Fibroblast of skin of left quadriceps (primary cell): ENCODE data around the gene KCNH1.
A peak's percentile ranks its signal among the peaks of the same experiment; 100 is the strongest.

Source experiments
- DNase-seq, 2 experiments: peaks; one replicate each; pipeline ENCODE4 v3.0.0-alpha.2; 2013; ENCODE audit warnings: low read depth in 2 of 2

The KCNH1 gene

GRCh38 chr1:211133836-211134669, at the start of gene KCNH1:
KCNH1 (minus strand) TSS chr1:211134148; CDS start chr1:211133945, 203 bp downstream.
- peak; percentile 52 to 57 for DNase-seq

GRCh38 chr1:211182746-211183145, 48.8 kb upstream of the KCNH1 start:
- no peak for DNase-seq

- no peak for DNase-seq
Observed at GRCh38 chr1:211174375-211174774, 40.4 kb upstream of the KCNH1 start.

- no peak for DNase-seq
Observed at GRCh38 chr1:211172657-211173056, 38.7 kb upstream of the KCNH1 start.

GRCh38 chr1:211169353-211169752, 35.4 kb upstream of the KCNH1 start:
- DNase-seq, result no peak

- DNase-seq, result no peak
Observed at GRCh38 chr1:211158866-211159265, 24.9 kb upstream of the KCNH1 start.

- DNase-seq, result peak; percentile 17
Observed at GRCh38 chr1:211155040-211155439, 21.1 kb upstream of the KCNH1 start.

GRCh38 chr1:211153932-211154331, 20.0 kb upstream of the KCNH1 start:
- no peak for DNase-seq

- DNase-seq, result no peak
Observed at GRCh38 chr1:211148366-211148765, 14.4 kb upstream of the KCNH1 start.

GRCh38 chr1:211145944-211146343, 12.0 kb upstream of the KCNH1 start:
- no peak for DNase-seq

GRCh38 chr1:211135342-211135950, 1.5 kb upstream of the KCNH1 start:
- peak; percentile 35 to 40 for DNase-seq

- no peak for DNase-seq
Observed at GRCh38 chr1:211133393-211133835, 534 bp downstream of the KCNH1 start.

- no peak for DNase-seq
Observed at GRCh38 chr1:211132721-211133392, 1.1 kb downstream of the KCNH1 start.

GRCh38 chr1:211129776-211130175, 4.2 kb downstream of the KCNH1 start:
- DNase-seq, result no peak

GRCh38 chr1:211127166-211127565, 6.8 kb downstream of the KCNH1 start:
- DNase-seq, result no peak

- no peak for DNase-seq
Observed at GRCh38 chr1:211126622-211127021, 7.3 kb downstream of the KCNH1 start.

GRCh38 chr1:211118407-211119102, 15.4 kb downstream of the KCNH1 start:
- DNase-seq, result no peak

GRCh38 chr1:211114446-211114845, 19.5 kb downstream of the KCNH1 start:
- DNase-seq, result no peak

GRCh38 chr1:211113566-211113965, 20.4 kb downstream of the KCNH1 start:
- DNase-seq, result no peak

- DNase-seq, result no peak
Observed at GRCh38 chr1:211111351-211111750, 22.6 kb downstream of the KCNH1 start.

- no peak for DNase-seq
Observed at GRCh38 chr1:211101481-211101880, 32.5 kb downstream of the KCNH1 start.

GRCh38 chr1:211099393-211099792, 34.6 kb downstream of the KCNH1 start:
- DNase-seq, result no peak
